HG03103 (cell line): Measurements from ENCODE around the gene SP140L.

Experiments used
- ATAC-seq: cut with Tn5 transposase; IDR thresholded peaks from one replicate; pipeline ENCODE4 v1.9.1; 2021; ENCODE audit warnings: low read depth; ENCODE audit not compliant: unreplicated experiment

The SP140L gene

GRCh38 chr2:230449901-230450467 is 123.0 kb downstream of the SP140L start:
- ATAC-seq, result no peak

- ATAC-seq, result no peak
Observed at GRCh38 chr2:230453006-230453405, 126.0 kb downstream of the SP140L start.
